Calu3 (cell line): Measurements from ENCODE around the gene TPK1. TPM values are rescaled to one million over a fixed set of nuclear protein-coding genes. Genes with fewer than 3 reads are reported as not detected.

ENCODE experiments used
- BruUV-seq: library from RNA; stranded (reverse); fragments of 400-500 nt; replicated peaks from 2 replicates; lab custom pipeline; 2021; lab: Mats Ljungman, UMichigan
- CTCF ChIA-PET: fragments of 300-600 bp; sonication (Branson Sonifier 250); formaldehyde crosslinking; loops from one replicate; lab custom pipeline; 2022; ENCODE audit warnings: antibody characterized with exemption; lab: Charles Lee
- DNase-seq: peaks from one replicate; pipeline ENCODE4 v3.0.0; 2022
- H3K27ac Mint-ChIP-seq: one replicate; pipeline ENCODE4 v1.8.0; 2022; ENCODE audit warnings: mixed read lengths; ENCODE audit not compliant: unreplicated experiment
- H3K27me3 Mint-ChIP-seq: one replicate; pipeline ENCODE4 v1.8.0; 2022; ENCODE audit warnings: mixed read lengths; ENCODE audit not compliant: unreplicated experiment
- H3K36me3 Mint-ChIP-seq: one replicate; pipeline ENCODE4 v1.8.0; 2022; ENCODE audit warnings: mild to moderate bottlenecking, moderate library complexity, mixed read lengths; ENCODE audit not compliant: insufficient read depth, unreplicated experiment
- H3K4me1 Mint-ChIP-seq: one replicate; pipeline ENCODE4 v1.8.0; 2022; ENCODE audit warnings: mild to moderate bottlenecking, low read depth, mixed read lengths; ENCODE audit not compliant: unreplicated experiment
- H3K4me3 Mint-ChIP-seq: one replicate; pipeline ENCODE4 v1.8.0; 2022; ENCODE audit warnings: mild to moderate bottlenecking, low read depth, moderate library complexity, mixed read lengths; ENCODE audit not compliant: unreplicated experiment
- H3K9me3 Mint-ChIP-seq: one replicate; pipeline ENCODE4 v1.8.0; 2022; ENCODE audit warnings: low read depth, mixed read lengths; ENCODE audit not compliant: unreplicated experiment
- CTCF ChIP-seq: fragments of 200-600 bp; IDR thresholded peaks from one replicate; pipeline ENCODE4 v1.8.0; 2022; ENCODE audit warnings: antibody characterized with exemption; ENCODE audit not compliant: unreplicated experiment
- intact Hi-C: fragments of 100-400 bp; cut with micrococcal nuclease; formaldehyde crosslinking; loops from one replicate; pipeline ENCODE4 v1.10.0; 2022; ENCODE audit not compliant: unreplicated experiment
- total RNA-seq: library from RNA; stranded (reverse); gene quantifications from 2 replicates; pipeline ENCODE4 v1.2.3, GENCODE V29; 2022

Gene TPK1
- total RNA-seq, 1 experiment from 2014 or later = 13.2 TPM

GRCh38 chr7:144445590-144445989 is 390.3 kb downstream of the TPK1 start:
- no peaks in the 10 kb centered on the region for H3K36me3 Mint-ChIP-seq
- BruUV-seq = no TSS peak
- intact Hi-C loops = no loop called here
- no peak overlapping the region for H3K27ac Mint-ChIP-seq
- H3K27me3 Mint-ChIP-seq = no peaks in the 10 kb centered on the region
- no peak for TF ChIP-seq CTCF
- H3K4me3 Mint-ChIP-seq = no peak overlapping the region
- H3K4me1 Mint-ChIP-seq = no peaks in the 10 kb centered on the region
- H3K9me3 Mint-ChIP-seq = no peaks in the 10 kb centered on the region
- CTCF ChIA-PET = interaction anchor here (0.7 kb wide), 1 partner anchor 301 kb away, joined by 3 read pairs; no protein-coding TSS in a partner anchor
- no peak for DNase-seq

GRCh38 chr7:144439717-144440205 is 396.1 kb downstream of the TPK1 start:
- H3K27ac Mint-ChIP-seq = no peak overlapping the region
- H3K4me1 Mint-ChIP-seq = no peaks in the 10 kb centered on the region
- TF ChIP-seq CTCF = no peak
- H3K27me3 Mint-ChIP-seq = no peaks in the 10 kb centered on the region
- H3K4me3 Mint-ChIP-seq = no peak overlapping the region
- H3K9me3 Mint-ChIP-seq = no peaks in the 10 kb centered on the region
- no TSS peak for BruUV-seq
- CTCF ChIA-PET = no interaction called here
- no peaks in the 10 kb centered on the region for H3K36me3 Mint-ChIP-seq
- DNase-seq = no peak
- intact Hi-C loops = loop anchor here (5.0 kb wide), 1 partner anchor 262 kb away; no protein-coding TSS in a partner anchor

- H3K4me3 Mint-ChIP-seq = no peak overlapping the region
- DNase-seq = no peak
- no peaks in the 10 kb centered on the region for H3K9me3 Mint-ChIP-seq
- intact Hi-C loops = loop anchor here (5.0 kb wide), 1 partner anchor 261 kb away; no protein-coding TSS in a partner anchor
- H3K27me3 Mint-ChIP-seq = no peaks in the 10 kb centered on the region
- TF ChIP-seq CTCF = no peak
- H3K27ac Mint-ChIP-seq = no peak overlapping the region
- no TSS peak for BruUV-seq
- no peaks in the 10 kb centered on the region for H3K4me1 Mint-ChIP-seq
- CTCF ChIA-PET = no interaction called here
- no peaks in the 10 kb centered on the region for H3K36me3 Mint-ChIP-seq
Measured at GRCh38 chr7:144438759-144439158, 397.1 kb downstream of the TPK1 start.

- CTCF ChIA-PET = interaction anchor here (0.9 kb wide), 1 partner anchor 41 kb away, joined by 3 read pairs; no protein-coding TSS in a partner anchor
- H3K4me1 Mint-ChIP-seq = no peaks in the 10 kb centered on the region
- no peaks in the 10 kb centered on the region for H3K27me3 Mint-ChIP-seq
- H3K36me3 Mint-ChIP-seq = no peaks in the 10 kb centered on the region
- TF ChIP-seq CTCF = peak; percentile 64
- intact Hi-C loops = loop anchor here (2.0 to 5.0 kb wide), 2 partner anchors 45 to 260 kb away; no protein-coding TSS in a partner anchor
- no TSS peak for BruUV-seq
- peak; percentile 76 for DNase-seq
- H3K27ac Mint-ChIP-seq = no peak overlapping the region
- H3K9me3 Mint-ChIP-seq = no peaks in the 10 kb centered on the region
- no peak overlapping the region for H3K4me3 Mint-ChIP-seq
Measured at GRCh38 chr7:144437370-144438191, 398.3 kb downstream of the TPK1 start.
